Esophagus squamous epithelium (tissue), 4 donors: ENCODE data around the gene AOPEP.

Experiments used
- CTCF ChIP-seq, 6 experiments: fragments of 450-650 bp in 4 of 6; fragments of 200-600 bp in 2 of 6; sonication (generic) in 2 of 6; IDR thresholded peaks; one replicate each; pipeline ENCODE4 v1.5.1; 2016 to 2019; ENCODE audit warnings: antibody characterized with exemption in 6 of 6, mild to moderate bottlenecking in 4 of 6, moderate library complexity in 4 of 6
- POLR2A ChIP-seq, 4 donors: fragments of 450-650 bp; IDR thresholded peaks; one replicate each; pipeline ENCODE4 v1.6.1; 2017; ENCODE audit warnings: antibody characterized with exemption in 4 of 4, mild to moderate bottlenecking in 4 of 4, moderate library complexity in 3 of 4

- TF ChIP-seq CTCF (IDR thresholded peaks at IDR 0.05) = no peak
- no peak for TF ChIP-seq POLR2A (IDR thresholded peaks at IDR 0.05)
Measured at GRCh38 chr9:95100071-95100627, 373.6 kb downstream of the AOPEP start.
